T1000 (cell line): ENCODE data around the gene KDM4C.

ENCODE experiments used
- DNase-seq: peaks from one replicate; lab custom pipeline; 2025; ENCODE audit warnings: mixed read lengths; lab: John Stamatoyannopoulos, UW

KDM4C gene

DNA sequence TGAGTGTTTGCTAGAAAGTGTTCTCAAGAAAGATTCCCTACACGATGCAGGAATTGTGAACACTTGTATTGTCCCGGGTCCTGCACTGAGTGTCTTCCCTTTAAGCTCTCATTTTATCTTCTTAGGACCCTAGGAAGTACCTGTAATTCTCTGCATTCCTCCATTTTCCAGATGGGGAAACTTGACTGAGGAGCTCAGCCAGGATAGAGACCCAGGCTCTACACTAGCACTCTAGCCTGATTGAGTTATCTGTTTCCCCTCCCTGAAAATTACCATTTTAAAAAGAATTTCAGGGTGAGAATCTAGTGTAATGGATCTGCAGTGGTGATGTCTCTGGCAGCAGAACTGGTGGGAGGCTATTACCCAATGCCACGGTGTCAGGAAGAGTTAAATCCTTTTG, 453.9 kb downstream of the KDM4C start:
- DNase-seq: no peak

DNA sequence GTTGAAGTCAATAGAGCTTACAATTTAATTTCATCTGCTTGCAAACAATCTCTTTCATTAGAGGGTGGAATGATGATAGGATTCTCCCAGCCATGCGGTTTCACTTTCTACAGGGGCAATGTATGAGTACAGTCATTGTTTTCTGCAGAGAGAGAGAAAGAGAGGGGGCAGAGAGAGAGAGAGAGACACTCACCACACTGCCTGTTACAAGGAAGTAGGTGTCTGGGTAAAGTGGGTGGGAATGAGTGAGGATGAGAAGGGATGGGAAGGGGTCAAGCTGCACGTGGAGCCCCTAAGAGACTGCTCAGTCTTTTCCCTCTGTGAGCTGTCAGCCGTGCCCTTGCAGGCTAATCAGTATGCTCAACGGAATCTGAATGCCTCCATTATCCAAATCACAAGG, 454.3 kb downstream of the KDM4C start:
- DNase-seq: no peak

DNA sequence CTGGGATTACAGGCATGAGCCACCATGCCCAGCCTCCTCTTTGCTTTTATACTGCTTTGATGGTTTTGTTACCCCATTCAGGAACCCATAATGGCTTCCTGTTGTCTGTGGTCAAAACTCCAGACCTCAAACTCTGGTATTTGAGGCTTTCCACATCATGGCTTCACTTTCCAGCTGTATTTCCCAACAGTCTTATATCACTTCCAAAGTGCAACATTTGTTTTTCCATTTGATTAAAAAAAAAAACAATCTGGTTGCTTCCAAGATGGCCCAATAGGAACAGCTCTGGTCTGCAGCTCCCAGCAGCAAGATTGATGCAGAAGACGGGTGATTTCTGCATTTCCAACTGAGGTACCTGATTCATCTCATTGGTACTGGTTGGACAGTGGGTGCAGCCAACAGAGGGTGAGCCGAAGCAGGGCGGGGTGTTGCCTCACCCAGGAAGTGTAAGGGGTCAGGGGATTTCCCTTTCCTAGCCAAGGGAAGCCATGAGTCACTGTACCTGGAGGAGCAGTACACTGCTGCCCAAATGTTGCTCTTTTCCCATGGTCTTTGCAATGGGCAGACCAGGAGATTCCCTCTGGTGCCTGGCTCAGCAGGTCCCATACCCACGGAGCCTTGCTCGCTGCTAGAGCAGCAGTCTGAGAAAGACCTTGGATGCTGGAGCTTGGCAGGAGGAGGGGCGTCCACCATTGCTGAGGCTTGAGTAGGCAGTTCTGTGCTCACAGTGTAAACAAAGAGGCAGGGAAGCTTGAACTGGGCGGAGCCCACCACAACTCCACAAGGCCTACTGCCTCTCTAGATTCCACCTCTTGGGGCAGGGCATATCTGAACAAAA, 458.4 kb downstream of the KDM4C start:
- DNase-seq: no peak

DNA sequence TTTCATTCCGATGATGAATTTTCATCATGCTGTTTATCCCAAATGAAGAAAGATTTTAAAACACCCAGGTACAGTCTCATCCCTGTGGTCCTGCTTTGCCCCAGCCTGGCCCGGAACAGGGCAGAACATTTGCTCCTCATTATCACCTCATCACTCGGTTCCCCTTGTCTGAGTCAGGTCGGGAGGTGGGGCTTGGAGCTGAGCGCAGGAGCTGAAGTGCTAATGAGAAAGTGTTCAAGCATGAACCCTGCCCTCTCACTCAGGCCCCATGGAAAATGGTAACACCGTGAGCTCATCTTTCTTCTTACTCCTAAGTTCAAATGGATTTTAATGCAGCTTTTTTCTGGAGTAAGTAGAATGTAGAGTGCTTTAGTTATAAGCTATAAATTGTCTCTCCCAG, 466.2 kb downstream of the KDM4C start:
- DNase-seq: no peak
